ENCODE measurements around the gene PCDHB2.
"Not testable (repeated sequence)": the region's sequence is repeated elsewhere in the genome, so short reads cannot be mapped to it uniquely, and the experiment has no call there.

The PCDHB2 gene

DNA sequence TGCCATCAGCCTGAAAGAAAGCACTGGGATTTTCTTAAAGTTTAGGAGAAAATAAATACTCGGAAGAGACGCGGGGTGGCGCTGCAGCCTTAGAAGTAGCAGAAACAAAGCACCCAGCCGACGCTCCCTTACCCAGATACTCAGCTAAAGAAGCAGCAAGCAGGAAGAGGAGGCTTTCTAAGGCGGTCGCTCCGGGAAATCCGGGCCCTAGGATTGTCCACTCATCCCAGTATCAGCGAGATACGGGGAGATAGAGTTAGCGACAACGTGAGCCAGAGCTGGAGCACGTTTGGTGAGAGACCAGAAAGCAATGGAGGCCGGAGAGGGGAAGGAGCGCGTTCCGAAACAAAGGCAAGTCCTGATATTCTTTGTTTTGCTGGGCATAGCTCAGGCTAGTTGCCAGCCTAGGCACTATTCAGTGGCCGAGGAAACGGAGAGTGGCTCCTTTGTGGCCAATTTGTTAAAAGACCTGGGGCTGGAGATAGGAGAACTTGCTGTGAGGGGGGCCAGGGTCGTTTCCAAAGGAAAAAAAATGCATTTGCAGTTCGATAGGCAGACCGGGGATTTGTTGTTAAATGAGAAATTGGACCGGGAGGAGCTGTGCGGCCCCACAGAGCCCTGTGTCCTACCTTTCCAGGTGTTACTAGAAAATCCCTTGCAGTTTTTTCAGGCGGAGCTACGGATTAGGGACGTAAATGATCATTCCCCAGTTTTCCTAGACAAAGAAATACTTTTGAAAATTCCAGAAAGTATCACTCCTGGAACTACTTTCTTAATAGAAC, at the start of gene PCDHB2:
TSS of gene PCDHB2 (plus strand) at position 135 of the 782 bp plus-strand sequence. CDS start at position 311, 176 bp downstream.
- DNase-seq: peak; percentile 72

DNA sequence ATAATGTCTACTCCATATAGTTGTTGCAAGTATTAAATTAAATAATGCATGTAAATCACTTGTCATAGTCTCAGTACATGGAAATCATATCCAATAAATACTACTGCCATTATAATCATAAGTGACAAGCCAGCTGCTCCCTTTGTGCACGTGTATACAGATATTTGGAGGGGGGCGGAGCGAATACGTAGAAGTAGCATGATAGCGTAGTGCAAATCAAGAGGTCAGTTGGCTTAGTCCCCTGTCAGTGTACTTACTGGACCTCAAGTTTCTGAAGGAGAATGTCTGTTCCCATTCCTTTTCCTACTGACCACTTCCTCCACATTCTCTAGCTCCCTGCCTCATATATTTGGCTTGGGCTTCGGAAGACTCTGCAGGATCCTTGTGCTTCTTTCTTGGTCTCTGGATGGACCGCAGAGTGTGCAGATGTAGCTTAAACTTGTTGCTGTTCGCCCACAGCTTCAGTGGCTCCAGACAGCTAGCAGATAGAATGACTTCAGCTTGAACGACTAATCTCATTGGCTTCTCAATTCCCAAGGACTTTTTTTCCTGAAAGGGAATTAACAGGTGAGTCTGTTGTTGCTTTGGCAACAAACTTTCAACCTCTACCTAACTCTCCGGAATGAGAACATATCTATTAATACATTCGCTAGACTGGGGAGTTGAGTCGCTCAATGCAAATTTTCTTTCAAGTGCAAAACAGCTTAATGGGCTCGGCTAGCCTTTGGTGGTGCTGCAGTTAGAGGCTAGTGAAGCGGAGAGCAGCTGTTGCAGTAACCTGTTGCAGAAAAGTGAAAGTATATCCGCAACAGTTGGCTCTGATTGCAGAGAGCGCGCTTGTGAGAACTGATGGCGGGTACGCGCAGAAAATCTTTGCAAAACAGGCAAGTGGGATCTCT, 43.5 kb upstream of the PCDHB2 start, which contains the start of gene PCDHB1:
TSS of gene PCDHB1 (plus strand) at position 753 of the 899 bp plus-strand sequence. CDS start at position 850, 97 bp downstream.
- no peak for DNase-seq

DNA sequence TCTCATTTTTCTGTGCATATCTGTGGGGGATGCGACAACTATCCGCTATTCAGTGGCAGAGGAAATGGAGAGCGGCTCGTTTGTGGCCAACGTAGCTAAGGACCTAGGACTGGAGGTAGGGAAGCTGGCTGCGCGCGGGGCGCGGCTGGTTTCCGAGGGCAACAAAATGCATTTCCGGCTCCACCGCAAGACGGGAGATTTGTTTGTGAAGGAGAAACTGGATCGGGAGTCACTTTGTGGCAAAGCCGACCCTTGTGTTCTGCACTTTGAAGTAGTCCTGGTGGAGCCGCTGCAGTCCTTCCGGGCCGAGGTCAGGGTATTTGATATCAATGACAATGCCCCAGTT, 42.9 kb upstream of the PCDHB2 start:
- no peak for DNase-seq

DNA sequence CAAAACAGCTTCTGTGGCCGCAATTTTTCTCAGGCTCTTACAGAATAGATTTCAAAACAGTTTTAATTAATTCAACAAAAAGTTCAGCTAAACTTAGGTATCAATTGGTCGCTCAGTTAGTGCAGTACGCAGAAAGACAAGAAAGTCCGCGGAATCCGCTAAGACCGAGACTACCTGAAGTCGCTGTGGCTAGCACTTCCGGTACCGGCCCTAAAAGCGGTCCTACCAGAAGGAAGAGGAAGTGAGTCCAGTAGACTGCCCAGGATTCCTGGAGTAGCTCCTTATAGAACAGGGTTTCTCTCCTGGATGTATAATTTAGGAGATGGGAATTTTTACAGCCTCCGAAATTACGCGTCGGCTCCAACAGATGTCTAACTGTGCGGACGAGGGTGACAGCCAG, 16.6 kb upstream of the PCDHB2 start:
- DNase-seq: no peak

DNA sequence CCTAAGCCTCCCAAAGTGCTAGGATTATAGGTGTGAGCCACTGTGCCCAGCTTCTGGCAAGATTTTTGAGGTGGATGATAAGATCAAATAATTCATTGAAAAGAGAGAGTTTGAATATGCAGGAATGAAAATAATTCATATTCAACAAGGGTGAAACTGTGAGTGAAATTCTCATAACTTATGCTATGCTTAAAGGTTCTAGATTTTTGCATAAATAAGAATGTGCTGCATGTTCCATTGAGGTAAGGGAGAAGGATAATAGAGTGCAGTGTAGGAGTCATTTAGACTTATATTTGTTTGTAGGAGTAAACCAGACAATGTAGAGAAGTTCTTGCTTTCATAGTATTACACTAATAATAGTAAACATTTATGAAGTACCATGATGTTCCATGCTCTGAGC, 12.2 kb upstream of the PCDHB2 start:
- no peak for DNase-seq

DNA sequence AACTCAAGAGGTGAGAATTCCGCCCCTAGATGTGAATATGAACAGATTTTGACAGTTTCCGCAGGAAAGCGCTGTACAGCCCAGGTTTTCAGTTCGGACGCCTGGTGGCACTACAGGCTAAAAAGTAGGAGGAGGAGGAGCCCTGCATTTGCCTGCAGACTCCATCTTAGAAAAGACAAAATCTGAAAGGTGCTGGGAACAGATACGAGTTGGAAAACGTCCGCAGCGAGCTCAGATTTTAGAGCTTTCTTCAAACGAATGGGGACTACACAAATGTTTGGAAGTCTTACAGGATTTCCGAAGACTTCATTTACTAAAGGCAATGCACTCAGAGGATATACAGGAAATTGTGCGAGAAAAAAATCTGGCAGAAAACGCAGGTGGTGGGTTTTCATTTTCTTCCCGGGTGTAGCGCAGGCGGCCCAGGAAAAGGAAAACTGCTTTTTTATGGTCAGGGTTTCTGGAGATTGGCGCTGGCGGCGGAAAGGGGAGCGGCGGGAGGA, 9.9 kb upstream of the PCDHB2 start:
- DNase-seq: peak; percentile 64

DNA sequence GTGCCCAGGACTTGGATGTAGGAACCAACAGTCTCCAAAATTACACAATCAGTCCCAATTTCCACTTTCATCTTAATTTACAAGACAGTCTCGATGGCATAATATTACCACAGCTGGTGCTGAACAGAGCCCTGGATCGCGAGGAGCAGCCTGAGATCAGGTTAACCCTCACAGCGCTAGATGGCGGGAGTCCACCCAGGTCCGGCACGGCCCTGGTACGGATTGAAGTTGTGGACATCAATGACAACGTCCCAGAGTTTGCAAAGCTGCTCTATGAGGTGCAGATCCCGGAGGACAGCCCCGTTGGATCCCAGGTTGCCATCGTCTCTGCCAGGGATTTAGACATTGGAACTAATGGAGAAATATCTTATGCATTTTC, 837 bp downstream of the PCDHB2 start:
- no peak for DNase-seq

DNA sequence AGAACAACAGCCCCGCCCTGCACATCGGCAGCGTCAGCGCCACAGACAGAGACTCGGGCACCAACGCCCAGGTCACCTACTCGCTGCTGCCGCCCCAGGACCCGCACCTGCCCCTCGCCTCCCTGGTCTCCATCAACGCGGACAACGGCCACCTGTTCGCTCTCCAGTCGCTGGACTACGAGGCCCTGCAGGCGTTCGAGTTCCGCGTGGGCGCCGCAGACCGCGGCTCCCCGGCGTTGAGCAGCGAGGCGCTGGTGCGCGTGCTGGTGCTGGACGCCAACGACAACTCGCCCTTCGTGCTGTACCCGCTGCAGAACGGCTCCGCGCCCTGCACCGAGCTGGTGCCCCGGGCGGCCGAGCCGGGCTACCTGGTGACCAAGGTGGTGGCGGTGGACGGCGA, 1.8 kb downstream of the PCDHB2 start:
- DNase-seq: not testable (repeated sequence)

DNA sequence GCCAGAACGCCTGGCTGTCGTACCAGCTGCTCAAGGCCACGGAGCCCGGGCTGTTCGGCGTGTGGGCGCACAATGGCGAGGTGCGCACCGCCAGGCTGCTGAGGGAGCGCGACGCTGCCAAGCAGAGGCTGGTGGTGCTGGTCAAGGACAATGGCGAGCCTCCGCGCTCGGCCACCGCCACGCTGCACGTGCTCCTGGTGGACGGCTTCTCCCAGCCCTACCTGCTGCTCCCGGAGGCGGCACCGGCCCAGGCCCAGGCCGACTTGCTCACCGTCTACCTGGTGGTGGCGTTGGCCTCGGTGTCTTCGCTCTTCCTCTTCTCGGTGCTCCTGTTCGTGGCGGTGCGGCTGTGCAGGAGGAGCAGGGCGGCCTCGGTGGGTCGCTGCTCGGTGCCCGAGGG, 2.2 kb downstream of the PCDHB2 start:
- DNase-seq: not testable (repeated sequence)

DNA sequence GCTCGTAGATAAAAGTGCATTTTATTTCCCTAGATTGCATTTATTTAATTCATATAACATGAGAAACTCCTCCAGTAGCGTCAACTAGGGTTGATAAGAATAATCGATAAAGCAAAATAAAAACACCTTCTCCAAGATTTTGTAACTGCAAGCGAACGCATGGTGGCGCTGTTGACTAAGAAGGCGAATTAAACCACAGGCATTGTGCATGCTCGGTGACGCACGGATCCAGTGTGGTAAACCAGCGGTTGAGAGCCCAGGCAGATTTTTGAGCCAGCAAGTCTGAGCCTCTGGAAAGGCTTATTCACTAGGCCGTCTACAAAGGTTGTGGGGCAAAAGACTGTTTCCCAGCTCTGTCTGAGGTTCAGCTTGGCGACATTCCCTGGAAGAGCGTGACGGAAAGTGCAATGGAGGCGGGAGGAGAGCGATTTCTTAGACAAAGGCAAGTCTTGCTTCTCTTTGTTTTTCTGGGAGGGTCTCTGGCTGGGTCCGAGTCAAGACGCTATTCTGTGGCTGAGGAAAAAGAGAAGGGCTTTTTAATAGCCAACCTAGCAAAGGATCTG, 5.9 kb downstream of the PCDHB2 start, which contains the start of gene PCDHB3:
TSS of gene PCDHB3 (plus strand) at position 231 of the 563 bp plus-strand sequence. CDS start at position 408, 177 bp downstream.
- DNase-seq: no peak

DNA sequence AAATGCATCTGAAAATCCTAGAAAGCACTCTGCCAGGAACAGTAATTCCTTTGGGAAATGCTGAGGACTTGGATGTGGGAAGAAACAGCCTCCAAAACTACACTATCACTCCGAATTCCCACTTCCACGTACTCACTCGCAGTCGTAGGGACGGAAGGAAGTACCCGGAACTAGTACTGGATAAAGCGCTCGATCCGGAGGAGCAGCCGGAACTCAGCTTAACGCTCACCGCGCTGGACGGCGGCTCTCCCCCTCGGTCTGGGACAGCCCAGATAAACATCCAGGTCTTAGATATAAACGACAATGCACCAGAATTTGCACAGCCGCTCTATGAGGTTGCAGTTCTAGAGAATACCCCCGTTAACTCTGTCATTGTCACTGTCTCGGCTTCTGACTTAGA, 6.6 kb downstream of the PCDHB2 start:
- DNase-seq: no peak

DNA sequence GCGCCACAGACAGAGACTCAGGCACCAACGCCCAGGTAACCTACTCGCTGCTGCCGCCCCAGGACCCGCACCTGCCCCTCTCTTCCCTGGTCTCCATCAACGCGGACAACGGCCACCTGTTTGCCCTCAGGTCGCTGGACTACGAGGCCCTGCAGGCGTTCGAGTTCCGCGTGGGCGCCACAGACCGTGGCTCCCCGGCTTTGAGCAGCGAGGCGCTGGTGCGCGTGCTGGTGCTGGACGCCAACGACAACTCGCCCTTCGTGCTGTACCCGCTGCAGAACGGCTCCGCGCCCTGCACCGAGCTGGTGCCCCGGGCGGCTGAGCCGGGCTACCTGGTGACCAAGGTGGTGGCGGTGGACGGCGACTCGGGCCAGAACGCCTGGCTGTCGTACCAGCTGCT, 7.7 kb downstream of the PCDHB2 start:
- not testable (repeated sequence) for DNase-seq

DNA sequence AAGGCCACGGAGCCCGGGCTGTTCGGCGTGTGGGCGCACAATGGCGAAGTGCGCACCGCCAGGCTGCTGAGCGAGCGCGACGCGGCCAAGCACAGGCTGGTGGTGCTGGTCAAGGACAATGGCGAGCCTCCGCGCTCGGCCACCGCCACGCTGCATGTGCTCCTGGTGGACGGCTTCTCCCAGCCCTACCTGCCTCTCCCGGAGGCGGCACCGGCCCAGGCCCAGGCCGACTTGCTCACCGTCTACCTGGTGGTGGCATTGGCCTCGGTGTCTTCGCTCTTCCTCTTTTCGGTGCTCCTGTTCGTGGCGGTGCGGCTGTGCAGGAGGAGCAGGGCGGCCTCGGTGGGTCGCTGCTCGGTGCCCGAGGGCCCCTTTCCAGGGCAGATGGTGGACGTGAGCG, 8.1 kb downstream of the PCDHB2 start:
- not testable (repeated sequence) for DNase-seq

DNA sequence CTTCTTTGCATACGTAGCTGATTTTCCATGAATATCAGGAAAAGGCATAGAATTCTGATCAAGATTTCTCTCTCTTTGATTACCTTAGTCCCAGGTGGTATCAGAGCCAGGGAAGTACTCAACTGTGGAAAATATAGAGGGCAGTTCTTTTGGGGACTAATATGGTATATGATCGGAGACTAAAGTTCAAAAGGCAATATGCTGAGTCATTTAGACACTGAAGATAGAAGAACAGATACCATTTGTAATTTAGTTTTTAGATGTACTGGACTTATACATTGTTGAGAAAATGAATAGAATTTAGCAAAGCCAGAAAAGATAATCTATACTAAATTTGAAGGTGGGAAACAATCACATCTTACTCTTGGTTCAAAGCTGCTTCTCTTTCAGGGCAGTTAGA, 10.9 kb downstream of the PCDHB2 start:
- DNase-seq: no peak

DNA sequence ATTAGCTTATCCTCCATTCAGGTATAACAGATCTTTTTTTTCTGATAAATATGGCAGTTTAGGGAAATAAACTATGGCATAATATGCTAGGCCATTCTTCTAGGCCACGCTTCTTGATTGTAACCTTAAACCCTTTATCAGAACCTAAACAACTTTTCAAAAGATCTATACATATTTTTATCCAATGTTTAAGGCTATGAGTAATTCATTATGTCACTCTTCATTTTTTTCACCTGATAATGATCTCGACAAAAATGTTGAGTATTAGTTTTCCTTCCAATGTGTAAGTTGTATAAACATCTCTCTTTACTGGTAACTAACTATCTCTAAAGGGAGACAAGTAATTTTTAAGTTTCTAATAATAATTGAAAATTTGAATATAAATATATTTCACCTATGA, 24.8 kb downstream of the PCDHB2 start:
- DNase-seq: no peak

DNA sequence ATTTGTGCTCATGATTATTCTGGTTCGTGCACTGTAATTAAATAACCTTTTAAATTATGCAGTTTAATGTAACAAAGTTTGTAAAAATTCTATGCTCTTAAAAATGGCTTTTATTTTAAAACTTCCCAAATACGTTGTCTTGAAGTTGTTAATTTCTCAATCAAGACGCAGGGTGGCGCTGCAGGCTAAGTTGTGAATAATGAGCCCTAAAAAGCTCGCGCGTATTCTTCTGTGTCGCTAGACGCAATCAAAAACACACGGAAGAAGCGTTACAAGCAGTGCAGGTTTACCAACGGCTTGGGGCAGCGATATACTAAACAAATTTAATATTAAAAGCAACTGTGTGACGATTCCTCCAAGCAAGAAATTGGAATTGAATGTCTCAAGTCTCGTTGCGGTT, 27.1 kb downstream of the PCDHB2 start, which contains the start of gene PCDHB4:
TSS of gene PCDHB4 (plus strand) at position 256 of the 400 bp plus-strand sequence. CDS start 181 bp downstream, outside the sequence.
- DNase-seq: peak; percentile 63

DNA sequence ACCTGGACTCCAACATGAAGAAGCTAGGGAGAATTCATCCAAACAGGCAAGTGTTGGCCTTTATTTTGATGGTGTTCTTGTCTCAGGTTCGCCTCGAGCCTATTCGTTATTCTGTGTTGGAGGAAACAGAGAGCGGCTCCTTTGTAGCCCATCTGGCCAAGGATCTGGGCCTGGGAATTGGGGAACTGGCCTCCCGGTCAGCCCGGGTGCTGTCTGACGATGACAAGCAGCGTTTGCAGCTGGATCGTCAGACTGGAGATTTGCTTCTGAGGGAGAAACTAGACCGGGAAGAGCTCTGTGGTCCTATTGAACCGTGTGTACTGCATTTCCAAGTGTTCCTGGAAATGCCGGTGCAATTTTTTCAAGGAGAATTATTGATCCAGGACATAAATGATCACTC, 27.6 kb downstream of the PCDHB2 start:
- DNase-seq: peak; percentile 38

DNA sequence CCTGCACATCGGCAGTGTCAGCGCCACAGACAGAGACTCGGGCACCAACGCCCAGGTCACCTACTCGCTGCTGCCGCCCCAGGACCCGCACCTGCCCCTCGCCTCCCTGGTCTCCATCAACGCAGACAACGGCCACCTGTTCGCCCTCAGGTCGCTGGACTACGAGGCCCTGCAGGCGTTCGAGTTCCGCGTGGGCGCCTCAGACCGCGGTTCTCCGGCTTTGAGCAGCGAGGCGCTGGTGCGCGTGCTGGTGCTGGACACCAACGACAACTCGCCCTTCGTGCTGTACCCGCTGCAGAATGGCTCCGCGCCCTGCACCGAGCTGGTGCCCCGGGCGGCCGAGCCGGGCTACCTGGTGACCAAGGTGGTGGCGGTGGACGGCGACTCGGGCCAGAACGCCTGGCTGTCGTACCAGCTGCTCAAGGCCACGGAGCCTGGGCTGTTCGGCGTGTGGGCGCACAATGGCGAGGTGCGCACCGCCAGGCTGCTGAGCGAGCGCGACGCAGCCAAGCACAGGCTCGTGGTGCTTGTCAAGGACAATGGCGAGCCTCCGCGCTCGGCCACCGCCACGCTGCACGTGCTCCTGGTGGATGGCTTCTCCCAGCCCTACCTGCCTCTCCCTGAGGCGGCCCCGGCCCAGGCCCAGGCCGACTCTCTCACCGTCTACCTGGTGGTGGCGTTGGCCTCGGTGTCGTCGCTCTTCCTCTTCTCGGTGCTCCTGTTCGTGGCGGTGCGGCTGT, 29.2 kb downstream of the PCDHB2 start:
- DNase-seq: not testable (repeated sequence)

DNA sequence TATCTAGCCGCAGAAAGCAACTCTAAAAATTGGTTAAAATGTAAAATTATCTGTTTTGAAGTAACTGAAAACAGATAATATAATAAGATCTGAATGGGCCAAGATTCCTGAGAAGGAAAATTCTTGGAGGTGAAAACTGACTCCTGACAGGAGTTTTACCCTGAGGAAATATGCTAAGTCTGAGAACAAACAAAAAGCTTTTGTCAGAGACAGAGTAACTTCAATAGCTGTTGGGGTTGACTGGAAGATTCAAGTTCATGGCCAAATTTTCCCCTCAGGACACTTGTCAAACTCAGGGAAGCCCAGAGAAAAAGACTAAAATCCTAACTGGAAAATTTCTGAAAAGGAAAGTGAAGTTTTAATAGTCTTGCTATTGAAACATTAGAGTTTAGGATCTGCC, 32.9 kb downstream of the PCDHB2 start:
- DNase-seq: no peak

DNA sequence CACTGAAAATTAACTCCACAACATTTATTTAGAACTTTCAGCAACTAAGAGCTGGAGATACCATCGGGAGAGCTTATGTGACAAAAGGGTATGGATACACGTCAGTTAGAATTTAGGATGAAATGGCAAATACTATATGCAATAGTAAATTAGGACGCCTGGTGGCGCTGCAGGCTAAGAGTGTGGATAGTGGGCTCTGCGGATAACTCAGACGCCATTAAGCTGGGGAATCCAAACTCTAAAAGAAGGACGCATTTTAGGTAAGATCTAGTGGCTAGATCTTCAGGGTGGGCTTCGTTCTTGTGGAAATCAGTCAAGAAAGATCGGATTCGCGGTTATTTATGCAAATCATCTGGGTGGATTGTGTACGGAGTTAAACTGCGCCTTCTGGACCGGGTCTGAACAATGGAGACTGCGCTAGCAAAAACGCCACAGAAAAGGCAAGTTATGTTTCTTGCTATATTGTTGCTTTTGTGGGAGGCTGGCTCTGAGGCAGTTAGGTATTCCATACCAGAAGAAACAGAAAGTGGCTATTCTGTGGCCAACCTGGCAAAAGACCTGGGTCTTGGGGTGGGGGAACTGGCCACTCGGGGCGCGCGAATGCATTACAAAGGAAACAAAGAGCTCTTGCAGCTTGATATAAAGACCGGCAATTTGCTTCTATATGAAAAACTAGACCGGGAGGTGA, 40.8 kb downstream of the PCDHB2 start, which contains the start of gene PCDHB5:
TSS of gene PCDHB5 (plus strand) at position 177 of the 688 bp plus-strand sequence. CDS start at position 406, 229 bp downstream.
- DNase-seq: peak; percentile 75

DNA sequence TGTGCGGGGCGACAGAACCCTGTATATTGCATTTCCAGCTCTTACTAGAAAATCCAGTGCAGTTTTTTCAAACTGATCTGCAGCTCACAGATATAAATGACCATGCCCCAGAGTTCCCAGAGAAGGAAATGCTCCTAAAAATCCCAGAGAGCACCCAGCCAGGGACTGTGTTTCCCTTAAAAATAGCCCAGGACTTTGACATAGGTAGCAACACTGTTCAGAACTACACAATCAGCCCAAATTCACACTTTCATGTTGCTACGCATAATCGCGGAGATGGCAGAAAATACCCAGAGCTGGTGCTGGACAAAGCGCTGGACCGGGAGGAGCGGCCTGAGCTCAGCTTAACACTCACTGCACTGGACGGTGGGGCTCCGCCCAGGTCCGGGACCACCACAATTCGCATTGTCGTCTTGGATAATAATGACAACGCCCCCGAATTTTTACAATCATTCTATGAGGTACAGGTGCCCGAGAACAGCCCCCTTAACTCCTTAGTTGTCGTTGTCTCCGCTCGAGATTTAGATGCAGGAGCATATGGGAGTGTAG, 41.4 kb downstream of the PCDHB2 start:
- no peak for DNase-seq
